Neuron (in vitro differentiated cells): ENCODE results near the gene STMN3.
"Not testable (repeated sequence)": the region's sequence is repeated elsewhere in the genome, so short reads cannot be mapped to it uniquely, and the experiment has no call there.

Experiments
- H2AFZ ChIP-seq: one replicate; pipeline ENCODE4 v1.6.1; 2013; ENCODE audit warnings: low read depth, mild to moderate bottlenecking, inconsistent platforms, low read length, moderate library complexity
- H3K27me3 ChIP-seq: one replicate; pipeline ENCODE4 v1.6.1; 2013; ENCODE audit warnings: low read length; ENCODE audit not compliant: insufficient read depth
- H3K36me3 ChIP-seq: one replicate; pipeline ENCODE4 v1.6.1; 2013; ENCODE audit warnings: low read length; ENCODE audit not compliant: insufficient read depth
- H3K4me1 ChIP-seq: one replicate; pipeline ENCODE4 v1.6.1; 2013; ENCODE audit warnings: low read length; ENCODE audit not compliant: insufficient read depth
- H3K4me3 ChIP-seq: 2 replicates; pipeline ENCODE4 v1.5.1; 2013; ENCODE audit warnings: mild to moderate bottlenecking, low read length, moderate library complexity
- H3K9me3 ChIP-seq: one replicate; pipeline ENCODE4 v1.6.1; 2013; ENCODE audit warnings: low read length

The STMN3 gene

GRCh38 chr20:63651942-63652191, 1.4 kb downstream of the STMN3 start:
- no peaks in the 10 kb centered on the region for H3K27me3 ChIP-seq
- H3K4me3 ChIP-seq, result peak overlapping the region; percentile 88
- no peak overlapping the region for H2AFZ ChIP-seq
- H3K4me1 ChIP-seq, result peaks cover 22% of the 10 kb centered on the region
- H3K36me3 ChIP-seq, result peaks cover 10% of the 10 kb centered on the region
- no peaks in the 10 kb centered on the region for H3K9me3 ChIP-seq

DNA sequence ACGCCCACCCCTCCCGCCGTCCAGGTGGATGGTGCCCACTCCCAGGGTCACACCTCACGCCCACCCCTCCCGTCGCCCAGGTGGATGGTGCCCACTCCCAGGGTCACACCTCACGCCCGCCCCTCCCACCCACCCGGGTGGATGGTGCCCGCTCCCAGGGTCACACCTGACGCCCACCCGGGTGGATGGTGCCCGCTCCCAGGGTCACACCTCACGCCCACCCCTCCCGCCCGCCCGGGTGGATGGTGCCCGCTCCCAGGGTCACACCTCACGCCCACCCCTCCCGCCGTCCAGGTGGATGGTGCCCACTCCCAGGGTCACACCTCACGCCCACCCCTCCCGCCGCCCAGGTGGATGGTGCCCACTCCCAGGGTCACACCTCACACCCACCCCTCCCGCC, 2.7 kb downstream of the STMN3 start:
- H3K27me3 ChIP-seq, H3K9me3 ChIP-seq, H2AFZ ChIP-seq, H3K4me3 ChIP-seq: not testable (repeated sequence)
- Histone ChIP-seq H3K36me3 (peaks cover 16% of the 10 kb centered on the region), H3K4me1 (peaks cover 22% of the 10 kb centered on the region)

- peaks cover 14% of the 10 kb centered on the region for H3K4me1 ChIP-seq
- no peak overlapping the region for H2AFZ ChIP-seq
- H3K4me3 ChIP-seq, result no peak overlapping the region
- no peaks in the 10 kb centered on the region for H3K9me3 ChIP-seq
- H3K27me3 ChIP-seq, result no peaks in the 10 kb centered on the region
- peaks cover 16% of the 10 kb centered on the region for H3K36me3 ChIP-seq
These were observed 4.2 kb downstream of the STMN3 start for GRCh38 chr20:63648895-63649589.

- H3K4me1 ChIP-seq, result peaks cover 13% of the 10 kb centered on the region
- no peaks in the 10 kb centered on the region for H3K27me3 ChIP-seq
- no peak overlapping the region for H3K4me3 ChIP-seq
- H2AFZ ChIP-seq, result no peak overlapping the region
- H3K9me3 ChIP-seq, result no peaks in the 10 kb centered on the region
- peaks cover 22% of the 10 kb centered on the region for H3K36me3 ChIP-seq
These were observed 5.0 kb downstream of the STMN3 start for GRCh38 chr20:63648190-63648589.

DNA sequence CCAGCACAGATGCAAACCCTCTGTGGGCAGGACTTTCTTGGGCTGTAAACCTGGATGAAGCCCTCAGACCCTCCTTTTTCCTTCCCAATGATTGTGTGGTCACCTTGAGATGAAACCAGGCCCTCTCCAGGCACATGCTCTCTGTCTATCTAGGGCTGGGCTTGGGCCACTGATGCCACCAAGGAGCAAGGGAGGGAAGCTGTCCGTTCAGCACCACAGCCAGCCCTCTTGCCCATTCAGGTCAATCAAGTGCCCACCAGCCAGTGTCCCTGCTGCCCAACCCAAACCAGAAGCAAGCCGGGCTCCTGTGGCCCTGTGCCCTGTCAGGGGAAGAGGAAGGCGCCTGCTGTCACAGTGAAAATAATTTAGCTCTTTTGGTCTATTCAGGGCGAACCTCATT, 8.0 kb downstream of the STMN3 start:
- no peaks in the 10 kb centered on the region for H3K4me1 ChIP-seq
- peaks cover 2% of the 10 kb centered on the region for H3K9me3 ChIP-seq
- no peaks in the 10 kb centered on the region for H3K27me3 ChIP-seq
- H2AFZ ChIP-seq, result no peak overlapping the region
- H3K4me3 ChIP-seq, result no peak overlapping the region
- H3K36me3 ChIP-seq, result peaks cover 33% of the 10 kb centered on the region

- Histone ChIP-seq H3K36me3 (peaks cover 35% of the 10 kb centered on the region), H3K4me1 (no peaks in the 10 kb centered on the region), H3K9me3 (peaks cover 2% of the 10 kb centered on the region), H3K27me3 (no peaks in the 10 kb centered on the region), H2AFZ (no peak overlapping the region), H3K4me3 (no peak overlapping the region)
These were observed 9.3 kb downstream of the STMN3 start for GRCh38 chr20:63643946-63644345.

DNA sequence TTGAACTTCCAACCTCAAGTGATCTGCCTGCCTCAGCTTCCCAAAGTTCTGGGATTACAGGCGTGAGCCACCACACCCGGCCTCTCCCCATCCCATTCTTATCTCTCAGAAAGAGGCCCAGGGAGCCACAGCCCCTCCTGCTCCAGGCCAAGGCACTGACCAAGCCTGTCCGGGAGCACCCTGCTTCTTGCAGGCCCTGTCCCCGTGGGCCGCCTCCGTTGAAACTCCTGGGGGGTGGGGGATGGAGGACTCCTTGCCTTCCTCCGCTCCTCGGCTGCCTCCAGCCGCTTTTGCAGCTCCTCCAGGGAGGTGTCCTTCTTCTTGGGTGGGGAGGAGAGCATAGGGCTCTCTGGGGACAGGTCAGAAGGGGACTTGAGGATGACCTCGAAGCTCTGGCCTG, 9.7 kb downstream of the STMN3 start:
- Histone ChIP-seq H3K36me3 (peaks cover 30% of the 10 kb centered on the region), H2AFZ (no peak overlapping the region)

GRCh38 chr20:63642527-63643247, 10.5 kb downstream of the STMN3 start:
- peaks cover 26% of the 10 kb centered on the region for H3K36me3 ChIP-seq
- H3K4me1 ChIP-seq, result no peaks in the 10 kb centered on the region
- no peak overlapping the region for H3K4me3 ChIP-seq
- H3K27me3 ChIP-seq, result no peaks in the 10 kb centered on the region
- H2AFZ ChIP-seq, result no peak overlapping the region
- H3K9me3 ChIP-seq, result peaks cover 2% of the 10 kb centered on the region

More for the DNA sequence above, 9.7 kb downstream of the STMN3 start:
- Histone ChIP-seq H3K27me3 (no peaks in the 10 kb centered on the region), H3K4me1 (no peaks in the 10 kb centered on the region), H3K4me3 (no peak overlapping the region), H3K9me3 (peaks cover 2% of the 10 kb centered on the region)

DNA sequence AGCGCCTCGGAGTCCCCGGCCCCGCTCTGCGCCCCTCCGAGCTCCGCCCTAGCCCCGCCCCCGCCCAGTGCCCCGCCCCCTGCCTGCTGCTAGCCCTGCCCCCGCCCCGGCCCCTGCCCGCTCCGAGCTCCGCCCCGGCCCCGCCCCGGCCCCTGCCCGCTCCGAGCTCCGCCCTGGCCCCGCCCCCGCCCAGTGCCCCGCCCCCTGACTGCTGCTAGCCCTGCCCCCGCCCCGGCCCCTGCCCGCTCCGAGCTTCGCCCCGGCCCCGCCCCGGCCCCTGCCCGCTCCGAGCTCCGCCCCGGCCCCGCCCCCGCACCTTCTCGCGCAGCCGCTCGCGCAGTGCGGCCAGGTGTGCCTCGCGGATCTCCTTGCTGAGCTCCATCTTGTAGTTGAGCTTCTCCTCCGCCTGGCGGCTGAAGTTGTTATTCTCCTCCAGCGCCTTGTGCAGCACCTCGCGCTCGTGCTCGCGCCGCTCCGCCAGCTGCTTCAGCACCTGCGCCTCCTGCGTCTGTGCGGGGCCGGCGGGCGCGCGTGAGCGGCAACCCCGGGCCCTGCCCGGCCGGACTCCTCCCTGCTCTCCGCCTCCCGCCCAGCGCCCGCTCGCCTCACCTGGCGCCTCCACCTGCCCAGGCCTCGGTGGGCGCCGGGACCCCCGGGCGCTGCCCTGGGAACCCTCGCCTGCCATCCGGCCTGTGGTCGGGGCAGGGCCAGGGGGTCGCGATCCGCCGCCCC, 11.3 kb downstream of the STMN3 start:
- Histone ChIP-seq H3K4me1 (peaks cover 5% of the 10 kb centered on the region), H3K4me3 (no peak overlapping the region), H2AFZ (no peak overlapping the region), H3K9me3 (peaks cover 2% of the 10 kb centered on the region), H3K36me3 (peaks cover 26% of the 10 kb centered on the region), H3K27me3 (no peaks in the 10 kb centered on the region)

DNA sequence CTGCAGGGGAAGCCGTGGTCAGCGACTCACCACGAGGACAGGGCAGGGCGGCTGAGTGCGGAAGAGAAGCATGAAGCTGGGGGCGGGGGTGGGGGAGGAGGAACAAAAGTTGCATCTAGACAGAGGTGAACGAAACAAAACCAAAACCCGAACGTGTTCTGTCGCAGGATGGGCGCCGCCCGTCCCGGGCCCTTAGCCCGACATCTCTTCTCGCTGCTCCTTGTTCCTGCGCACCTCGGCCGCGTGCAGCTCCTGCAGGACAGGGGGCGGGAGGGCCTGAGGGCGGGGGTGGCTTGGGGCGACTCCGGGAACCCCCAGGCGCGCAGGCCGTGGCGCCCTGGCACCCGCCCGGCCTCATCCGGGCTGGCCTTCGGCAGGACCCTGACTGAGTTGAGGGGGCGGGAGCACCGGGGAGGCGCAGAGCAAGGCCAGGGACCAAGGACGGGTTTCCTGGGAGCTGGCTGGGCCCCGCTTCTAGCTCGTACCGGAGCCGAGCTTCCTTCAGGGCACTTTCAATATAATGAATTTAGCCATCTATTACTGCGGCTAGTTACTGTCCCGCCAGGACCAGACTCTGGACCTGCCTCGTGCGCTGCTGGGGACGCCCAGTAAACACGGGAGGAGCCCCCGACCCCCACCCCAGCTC, 12.0 kb downstream of the STMN3 start:
- Histone ChIP-seq H3K4me3 (no peak overlapping the region), H2AFZ (no peak overlapping the region), H3K27me3 (no peaks in the 10 kb centered on the region), H3K9me3 (peaks cover 2% of the 10 kb centered on the region), H3K36me3 (peaks cover 26% of the 10 kb centered on the region), H3K4me1 (peaks cover 7% of the 10 kb centered on the region)

GRCh38 chr20:63640686-63641085, 12.5 kb downstream of the STMN3 start:
- not testable (repeated sequence) for H3K27me3 ChIP-seq, H3K4me3 ChIP-seq, H2AFZ ChIP-seq, H3K9me3 ChIP-seq, H3K4me1 ChIP-seq
- H3K36me3 ChIP-seq, result peaks cover 21% of the 10 kb centered on the region

DNA sequence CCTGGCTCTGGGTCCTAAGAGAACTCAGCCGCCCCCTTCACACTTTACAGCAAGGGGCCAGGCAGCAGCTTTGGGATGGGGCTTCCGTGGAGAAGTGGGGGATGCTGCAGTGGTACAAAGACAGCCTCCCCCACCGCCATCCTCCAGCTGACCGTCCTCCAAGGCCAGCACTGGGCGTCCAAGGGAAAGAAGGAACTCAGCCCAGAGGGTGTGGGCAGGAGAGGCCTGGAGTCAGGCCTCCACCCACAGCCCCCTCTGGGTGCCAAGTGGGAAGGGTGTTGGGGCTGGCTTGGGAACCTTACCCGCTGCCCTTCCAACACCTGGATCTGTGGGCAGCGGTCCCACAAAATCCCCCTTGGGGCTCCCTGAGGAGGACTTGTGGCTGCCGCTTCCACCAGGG, 13.1 kb downstream of the STMN3 start:
- no peak overlapping the region for H3K4me3 ChIP-seq
- H3K36me3 ChIP-seq, result peaks cover 21% of the 10 kb centered on the region
- H3K4me1 ChIP-seq, result peaks cover 7% of the 10 kb centered on the region
- peaks cover 2% of the 10 kb centered on the region for H3K9me3 ChIP-seq
- H2AFZ ChIP-seq, result no peak overlapping the region
- no peaks in the 10 kb centered on the region for H3K27me3 ChIP-seq
